ENCODE data around the gene HOXA10. TPM values are rescaled to one million over a fixed set of nuclear protein-coding genes. Genes with fewer than 3 reads are reported as not detected.

The HOXA10 gene
- total RNA-seq, 1 experiment from 2014 or later = 19.6 TPM

DNA sequence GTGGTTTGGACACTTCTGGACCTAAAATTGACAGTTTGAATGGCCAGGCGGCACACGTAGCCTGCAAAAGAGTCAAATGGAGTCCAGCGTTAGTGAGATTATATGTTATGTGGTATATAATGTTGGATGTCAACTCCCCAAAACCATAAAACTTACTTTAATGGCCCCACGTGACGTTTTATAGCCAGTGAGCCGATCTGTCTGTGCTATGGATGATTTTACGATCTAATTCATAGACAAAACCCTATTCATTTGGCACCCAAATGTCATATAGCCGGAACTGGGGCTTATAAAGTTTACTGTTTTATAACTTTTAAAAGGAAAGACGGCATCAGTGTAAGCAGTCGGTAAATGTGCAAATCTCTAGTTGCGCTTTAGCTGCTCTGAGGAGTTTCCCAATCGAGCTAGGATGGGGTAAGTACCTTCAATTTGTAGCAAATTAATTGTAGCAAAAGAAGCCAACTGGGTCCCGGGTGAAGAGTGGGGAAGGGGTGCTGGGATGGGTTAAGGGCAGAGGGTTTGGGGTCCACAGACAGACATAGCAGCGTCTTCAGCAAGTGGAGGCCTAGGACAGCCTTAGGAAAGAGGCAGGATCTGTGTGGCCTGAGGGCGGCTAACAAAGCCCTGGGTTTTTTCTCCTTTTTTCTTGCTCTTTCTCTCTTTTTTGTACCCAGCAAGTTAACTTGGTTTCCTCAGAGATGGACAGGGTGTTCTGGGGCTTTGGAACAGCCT is 33.8 kb downstream of the HOXA10 start:
- no peak for ATAC-seq
- Histone ChIP-seq H4K20me1 (ENCODE audit: insufficient read depth) (no peaks in the 10 kb centered on the region), H3K9me3 (ENCODE audit: control insufficient read depth in 1 of 2, insufficient read depth in 1 of 2, low read depth in 1 of 2, low read length in 2 of 2) (no peaks in the 10 kb centered on the region), H2AFZ (ENCODE audit: low read depth, low read length, poor library complexity, severe bottlenecking) (no peak overlapping the region), H3K27ac (ENCODE audit: low read depth, low read length) (no peak overlapping the region), H3K36me3 (ENCODE audit: control insufficient read depth in 1 of 2, insufficient read depth in 2 of 2, low read length in 2 of 2) (peaks cover 5 to 12% of the 10 kb centered on the region in 2 experiments; a peak in 3 of 4 replicates), H3K4me3 (replicated peaks in 1 of 2; ENCODE audit: low read depth in 1 of 2, low read length in 2 of 2) (no peak overlapping the region), H3K4me1 (ENCODE audit: control insufficient read depth in 1 of 2, insufficient read depth in 2 of 2, low read length in 2 of 2) (peaks cover 15 to 32% of the 10 kb centered on the region in 2 experiments), H3K79me2 (ENCODE audit: insufficient read depth, low read length) (no peaks in the 10 kb centered on the region), H3K4me2 (ENCODE audit: low read length) (no peak overlapping the region), H3K9me2 (ENCODE audit: insufficient read depth) (no peaks in the 10 kb centered on the region), H3K9ac (ENCODE audit: low read length) (no peak overlapping the region), H3K27me3 (ENCODE audit: insufficient read depth, low read length) (no peaks in the 10 kb centered on the region)
- RAD21 ChIA-PET (ENCODE audit: low non-redundant PET in 1 of 2, low total read pairs in 2 of 2, uncharacterized antibody in 2 of 2, unreplicated experiment in 2 of 2) = no interaction called here
- DNase-seq (ENCODE audit: low read depth, low spot score) = no peak
- CTCF ChIA-PET = interaction anchor here (0.7 kb wide), 1 partner anchor 47 kb away, joined by 3 read pairs; no protein-coding TSS in a partner anchor
- TF ChIP-seq ELF1 (IDR thresholded peaks at IDR 0.05; ENCODE audit: borderline replicate concordance, low read depth) = no peak
- TF ChIP-seq ZNF274 (IDR thresholded peaks at IDR 0.05; ENCODE audit: low read depth, low read length) = no peak
- TF ChIP-seq, protein P1, sequence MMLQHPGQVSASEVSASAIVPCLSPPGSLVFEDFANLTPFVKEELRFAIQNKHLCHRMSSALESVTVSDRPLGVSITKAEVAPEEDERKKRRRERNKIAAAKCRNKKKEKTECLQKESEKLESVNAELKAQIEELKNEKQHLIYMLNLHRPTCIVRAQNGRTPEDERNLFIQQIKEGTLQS (IDR thresholded peaks at IDR 0.05) = no peak
- TF ChIP-seq, protein P2, sequence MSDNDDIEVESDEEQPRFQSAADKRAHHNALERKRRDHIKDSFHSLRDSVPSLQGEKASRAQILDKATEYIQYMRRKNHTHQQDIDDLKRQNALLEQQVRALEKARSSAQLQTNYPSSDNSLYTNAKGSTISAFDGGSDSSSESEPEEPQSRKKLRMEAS (IDR thresholded peaks at IDR 0.05) = no peak
- no peak for TF ChIP-seq POLR2AphosphoS5 (IDR thresholded peaks at IDR 0.05; ENCODE audit: low read depth, low read length)
- TF ChIP-seq, protein P3, sequence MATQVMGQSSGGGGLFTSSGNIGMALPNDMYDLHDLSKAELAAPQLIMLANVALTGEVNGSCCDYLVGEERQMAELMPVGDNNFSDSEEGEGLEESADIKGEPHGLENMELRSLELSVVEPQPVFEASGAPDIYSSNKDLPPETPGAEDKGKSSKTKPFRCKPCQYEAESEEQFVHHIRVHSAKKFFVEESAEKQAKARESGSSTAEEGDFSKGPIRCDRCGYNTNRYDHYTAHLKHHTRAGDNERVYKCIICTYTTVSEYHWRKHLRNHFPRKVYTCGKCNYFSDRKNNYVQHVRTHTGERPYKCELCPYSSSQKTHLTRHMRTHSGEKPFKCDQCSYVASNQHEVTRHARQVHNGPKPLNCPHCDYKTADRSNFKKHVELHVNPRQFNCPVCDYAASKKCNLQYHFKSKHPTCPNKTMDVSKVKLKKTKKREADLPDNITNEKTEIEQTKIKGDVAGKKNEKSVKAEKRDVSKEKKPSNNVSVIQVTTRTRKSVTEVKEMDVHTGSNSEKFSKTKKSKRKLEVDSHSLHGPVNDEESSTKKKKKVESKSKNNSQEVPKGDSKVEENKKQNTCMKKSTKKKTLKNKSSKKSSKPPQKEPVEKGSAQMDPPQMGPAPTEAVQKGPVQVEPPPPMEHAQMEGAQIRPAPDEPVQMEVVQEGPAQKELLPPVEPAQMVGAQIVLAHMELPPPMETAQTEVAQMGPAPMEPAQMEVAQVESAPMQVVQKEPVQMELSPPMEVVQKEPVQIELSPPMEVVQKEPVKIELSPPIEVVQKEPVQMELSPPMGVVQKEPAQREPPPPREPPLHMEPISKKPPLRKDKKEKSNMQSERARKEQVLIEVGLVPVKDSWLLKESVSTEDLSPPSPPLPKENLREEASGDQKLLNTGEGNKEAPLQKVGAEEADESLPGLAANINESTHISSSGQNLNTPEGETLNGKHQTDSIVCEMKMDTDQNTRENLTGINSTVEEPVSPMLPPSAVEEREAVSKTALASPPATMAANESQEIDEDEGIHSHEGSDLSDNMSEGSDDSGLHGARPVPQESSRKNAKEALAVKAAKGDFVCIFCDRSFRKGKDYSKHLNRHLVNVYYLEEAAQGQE (IDR thresholded peaks at IDR 0.05; ENCODE audit: low read depth) = no peak
- TF ChIP-seq YY1 (IDR thresholded peaks at IDR 0.05; ENCODE audit: extremely low read depth, insufficient replicate concordance, low read depth, low read length) = no peak
- TF ChIP-seq CBX3 (IDR thresholded peaks at IDR 0.05; ENCODE audit: low read depth) = no peak
- TF ChIP-seq EZH2 (IDR thresholded peaks at IDR 0.05) = no peak
- TF ChIP-seq ZFX (IDR thresholded peaks at IDR 0.05) = no peak
- no peak for TF ChIP-seq SIN3A (IDR thresholded peaks at IDR 0.05; ENCODE audit: low read depth)
- no peak for TF ChIP-seq FOSL1 (IDR thresholded peaks at IDR 0.05; ENCODE audit: low read depth)
- no peak for TF ChIP-seq SRF (IDR thresholded peaks at IDR 0.05; ENCODE audit: low read depth)
- TF ChIP-seq EGR1 (IDR thresholded peaks at IDR 0.05; ENCODE audit: low read depth) = no peak
- no peak for TF ChIP-seq RAD21 (IDR thresholded peaks at IDR 0.05; ENCODE audit: low read depth)
- no peak for TF ChIP-seq POLR2A (IDR thresholded peaks at IDR 0.05; ENCODE audit: borderline replicate concordance, extremely low read depth, insufficient read depth, insufficient read length)
- intact Hi-C loops (cut with micrococcal nuclease) = no loop called here
- no TSS peak for BruUV-seq (replicated peaks)
- POLR2A ChIA-PET = no interaction called here
